CD4-positive, alpha-beta T cell (primary cell): ENCODE results near the gene TMEM237. TPM values are rescaled to one million over a fixed set of nuclear protein-coding genes. Genes with fewer than 3 reads are reported as not detected.

Source experiments
- ATAC-seq: fragments of 200-7000 bp; cut with Tn5 transposase; one replicate; pipeline ENCODE4 v1.10.0; 2022; ENCODE audit warnings: mild to moderate bottlenecking; ENCODE audit not compliant: poor library complexity
- CTCF ChIA-PET: fragments of 350-600 bp; sonication (Branson Sonifier 250); formaldehyde crosslinking; loops from one replicate; lab custom pipeline; 2021; ENCODE audit warnings: antibody characterized with exemption, inconsistent platforms; lab: Charles Lee
- POLR2A ChIA-PET: fragments of 350-600 bp; sonication (Branson Sonifier 250); formaldehyde crosslinking; loops from one replicate; lab custom pipeline; 2021; ENCODE audit warnings: antibody characterized with exemption, inconsistent platforms; lab: Charles Lee
- DNase-seq, 14 experiments: peaks; one replicate each; pipeline ENCODE4 v3.0.0-alpha.2; 2013 to 2020; ENCODE audit warnings: mixed read lengths in 2 of 14
- H3K27ac ChIP-seq, 2 donors: one replicate each; pipeline versions ENCODE4 v1.5.1 to v1.7.0; 2013; ENCODE audit warnings: low read length in 2 of 2, low read depth in 1 of 2, mild to moderate bottlenecking in 1 of 2
- H3K27me3 ChIP-seq, 2 experiments: 1 replicate in 1 of 2; 2 replicates in 1 of 2; pipeline versions ENCODE4 v1.6.1 to v1.7.0; 2013; ENCODE audit warnings: low read length in 2 of 2, control low read depth in 1 of 2, mild to moderate bottlenecking in 1 of 2, moderate library complexity in 1 of 2; ENCODE audit not compliant: insufficient read depth in 2 of 2, control insufficient read depth in 1 of 2
- H3K36me3 ChIP-seq: one replicate; pipeline ENCODE4 v1.6.1; 2013; ENCODE audit warnings: low read length, control low read depth; ENCODE audit not compliant: insufficient read depth
- H3K4me1 ChIP-seq: one replicate; pipeline ENCODE4 v1.6.1; 2013; ENCODE audit warnings: low read length, control low read depth; ENCODE audit not compliant: insufficient read depth
- H3K4me3 ChIP-seq: one replicate; pipeline ENCODE4 v1.5.1; 2013; ENCODE audit warnings: mild to moderate bottlenecking, low read length, moderate library complexity
- H3K9me3 ChIP-seq, 2 experiments: 1 replicate in 1 of 2; 2 replicates in 1 of 2; pipeline versions ENCODE4 v1.6.1 to v1.7.0; 2013; ENCODE audit warnings: low read length in 2 of 2, mild to moderate bottlenecking in 2 of 2, control low read depth in 1 of 2, moderate library complexity in 1 of 2; ENCODE audit not compliant: control insufficient read depth in 1 of 2, insufficient read depth in 1 of 2
- H3K27ac Mint-ChIP-seq: one replicate; pipeline ENCODE4 v1.8.0; 2020; ENCODE audit warnings: mixed read lengths
- H3K27me3 Mint-ChIP-seq: one replicate; pipeline ENCODE4 v1.8.0; 2021; ENCODE audit warnings: mixed read lengths
- H3K36me3 Mint-ChIP-seq: one replicate; pipeline ENCODE4 v1.8.0; 2021; ENCODE audit warnings: low read depth, mixed read lengths
- H3K4me1 Mint-ChIP-seq: one replicate; pipeline ENCODE4 v1.8.0; 2021; ENCODE audit warnings: low read depth, mixed read lengths
- H3K4me3 Mint-ChIP-seq: one replicate; pipeline ENCODE4 v1.8.0; 2020; ENCODE audit warnings: mild to moderate bottlenecking, mixed read lengths
- H3K9me3 Mint-ChIP-seq: one replicate; pipeline ENCODE4 v1.8.0; 2020; ENCODE audit warnings: mixed read lengths
- CTCF ChIP-seq: fragments of 200-600 bp; IDR thresholded peaks from one replicate; pipeline ENCODE4 v1.8.0; 2022; ENCODE audit warnings: antibody characterized with exemption, mild to moderate bottlenecking
- intact Hi-C, 2 experiments: fragments of 100-400 bp; cut with DNase I in 1 of 2; cut with micrococcal nuclease in 1 of 2; formaldehyde crosslinking; loops; one replicate each; pipeline versions ENCODE4 v1.15.1 to v1.9.0; 2023 to 2025; cut with DNase I, micrococcal nuclease
- total RNA-seq, 174 experiments: library from RNA in 2 of 174; stranded (reverse) in 2 of 174; gene quantifications; one replicate each; pipeline ENCODE4 v1.2.3 and lab custom pipeline; 2021 to 2026

Gene TMEM237
- total RNA-seq, 2 experiments from 2014 or later: 4.0 to 4.6 TPM

GRCh38 chr2:201678401-201678800 is 35.1 kb upstream of the TMEM237 start:
- H3K27ac Mint-ChIP-seq: no peak overlapping the region
- no peaks in the 10 kb centered on the region for H3K4me1 Mint-ChIP-seq
- Histone ChIP-seq H3K36me3 (no peaks in the 10 kb centered on the region), H3K27me3 (no peaks in the 10 kb centered on the region), H3K4me3 (no peak overlapping the region), H3K27ac (no peak overlapping the region), H3K9me3 (no peaks in the 10 kb centered on the region), H3K4me1 (no peaks in the 10 kb centered on the region)
- ATAC-seq: no peak
- TF ChIP-seq CTCF: no peak
- peaks cover 15% of the 10 kb centered on the region for H3K27me3 Mint-ChIP-seq
- no peak for DNase-seq
- POLR2A ChIA-PET: no interaction called here
- intact Hi-C loops: no loop called here
- H3K4me3 Mint-ChIP-seq: no peak overlapping the region
- CTCF ChIA-PET: no interaction called here
- no peaks in the 10 kb centered on the region for H3K9me3 Mint-ChIP-seq
- H3K36me3 Mint-ChIP-seq: no peaks in the 10 kb centered on the region

GRCh38 chr2:201675454-201675853 is 32.2 kb upstream of the TMEM237 start:
- CTCF ChIA-PET: no interaction called here
- no peaks in the 10 kb centered on the region for H3K36me3 Mint-ChIP-seq

GRCh38 chr2:201674794-201675193 is 31.5 kb upstream of the TMEM237 start:
- DNase-seq (no peak), ATAC-seq (no peak)
- Histone ChIP-seq H3K9me3 (no peaks in the 10 kb centered on the region), H3K4me1 (no peaks in the 10 kb centered on the region), H3K27ac (no peak overlapping the region), H3K27me3 (no peaks in the 10 kb centered on the region), H3K4me3 (no peak overlapping the region), H3K36me3 (no peaks in the 10 kb centered on the region)
- Mint-ChIP-seq H3K27me3 (no peaks in the 10 kb centered on the region), H3K4me1 (no peaks in the 10 kb centered on the region), H3K9me3 (no peaks in the 10 kb centered on the region), H3K4me3 (no peak overlapping the region), H3K27ac (no peak overlapping the region), H3K36me3 (no peaks in the 10 kb centered on the region)
- intact Hi-C loops: no loop called here
- no peak for TF ChIP-seq CTCF
- ChIA-PET CTCF (no interaction called here), POLR2A (no interaction called here)

More at GRCh38 chr2:201675454-201675853, 32.2 kb upstream of the TMEM237 start:
- Mint-ChIP-seq H3K4me3 (no peak overlapping the region), H3K4me1 (no peaks in the 10 kb centered on the region), H3K27me3 (no peaks in the 10 kb centered on the region), H3K9me3 (no peaks in the 10 kb centered on the region), H3K27ac (no peak overlapping the region)
- no peak overlapping the region for H3K27ac ChIP-seq
- ATAC-seq (no peak), DNase-seq (no peak)
- H3K36me3 ChIP-seq: no peaks in the 10 kb centered on the region
- H3K4me3 ChIP-seq: no peak overlapping the region
- H3K4me1 ChIP-seq: no peaks in the 10 kb centered on the region
- intact Hi-C loops: no loop called here
- POLR2A ChIA-PET: no interaction called here
- H3K9me3 ChIP-seq: no peaks in the 10 kb centered on the region
- TF ChIP-seq CTCF: no peak
- no peaks in the 10 kb centered on the region for H3K27me3 ChIP-seq
